Liver (tissue), 3 donors: ENCODE results near the gene TSPAN31.

Experiments
- GABPA ChIP-seq, 2 donors: IDR thresholded peaks in 1 of 2; conservative IDR thresholded peaks in 1 of 2; 2 replicates each; pipeline ENCODE4 v1.6.1; 2016; ENCODE audit warnings: antibody characterized with exemption in 2 of 2, mild to moderate bottlenecking in 1 of 2, moderate library complexity in 1 of 2
- RAD21 ChIP-seq, 2 donors: IDR thresholded peaks; 2 replicates each; pipeline ENCODE4 v1.6.1; 2016; ENCODE audit warnings: antibody characterized with exemption in 2 of 2, mild to moderate bottlenecking in 2 of 2
- SP1 ChIP-seq: IDR thresholded peaks from 2 replicates; pipeline ENCODE4 v1.6.1; 2018; ENCODE audit warnings: antibody characterized with exemption, mild to moderate bottlenecking
- TAF1 ChIP-seq: conservative IDR thresholded peaks from 2 replicates; pipeline ENCODE4 v1.6.1; 2016; ENCODE audit warnings: antibody characterized with exemption, mild to moderate bottlenecking
- TF ChIP-seq, protein P1 (sequence below): fragments of 150-350 bp; IDR thresholded peaks from 2 replicates; pipeline ENCODE4 v1.5.1; 2017; ENCODE audit warnings: improper control_type of control experiment, low read depth, low read length; ENCODE audit not compliant: missing input control
- TF ChIP-seq, protein P2 (sequence below): IDR thresholded peaks from 2 replicates; pipeline ENCODE4 v1.6.1; 2016; ENCODE audit warnings: antibody characterized with exemption
- TF ChIP-seq, protein P3 (sequence below): IDR thresholded peaks from 2 replicates; pipeline ENCODE4 v1.6.1; 2016; ENCODE audit warnings: antibody characterized with exemption, mild to moderate bottlenecking
- TF ChIP-seq, protein P4 (sequence below): IDR thresholded peaks from 2 replicates; pipeline ENCODE4 v1.6.1; 2016; ENCODE audit warnings: antibody characterized with exemption
- donor health status: healthy.
- donor health status: healthy.

DNA sequence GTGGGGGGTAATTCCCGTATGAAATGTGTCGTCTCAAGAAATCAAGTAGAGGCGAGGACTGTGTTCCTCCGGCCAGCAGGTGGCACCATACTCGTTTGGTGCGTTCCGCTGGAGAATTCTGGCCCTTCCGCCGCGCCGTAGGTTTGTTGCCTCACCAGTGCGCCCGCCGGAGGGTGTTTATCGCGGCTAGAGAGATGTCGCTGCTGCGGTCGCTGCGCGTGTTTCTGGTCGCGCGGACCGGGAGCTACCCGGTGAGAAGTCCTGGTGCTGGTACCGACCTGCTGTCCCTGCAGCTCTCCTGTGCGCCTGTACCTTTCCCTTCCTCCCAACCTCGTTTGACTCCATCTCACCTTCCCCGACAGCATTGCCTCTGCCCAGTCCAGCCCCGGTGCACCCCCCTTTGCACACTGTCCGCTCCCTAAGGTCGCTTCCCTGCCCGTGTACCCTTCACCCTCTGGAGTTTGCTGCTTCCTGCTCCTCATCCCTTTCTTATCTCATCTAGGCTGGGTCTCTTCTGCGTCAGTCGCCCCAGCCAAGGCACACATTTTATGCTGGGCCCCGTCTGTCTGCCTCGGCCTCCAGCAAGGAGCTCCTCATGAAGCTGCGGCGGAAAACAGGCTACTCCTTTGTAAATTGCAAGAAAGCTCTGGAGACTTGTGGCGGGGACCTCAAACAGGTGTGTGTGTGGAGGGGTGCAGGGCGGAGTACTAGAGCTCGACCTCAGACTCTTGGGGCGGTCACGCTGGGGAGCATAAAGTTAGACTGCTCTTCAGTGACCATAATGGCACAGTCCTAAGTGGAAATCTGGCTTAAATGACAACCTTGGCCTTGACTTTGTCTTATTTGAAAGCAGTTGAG is 38.0 kb downstream of the TSPAN31 start, which contains the start of gene TSFM:
- TF ChIP-seq, protein P1, sequence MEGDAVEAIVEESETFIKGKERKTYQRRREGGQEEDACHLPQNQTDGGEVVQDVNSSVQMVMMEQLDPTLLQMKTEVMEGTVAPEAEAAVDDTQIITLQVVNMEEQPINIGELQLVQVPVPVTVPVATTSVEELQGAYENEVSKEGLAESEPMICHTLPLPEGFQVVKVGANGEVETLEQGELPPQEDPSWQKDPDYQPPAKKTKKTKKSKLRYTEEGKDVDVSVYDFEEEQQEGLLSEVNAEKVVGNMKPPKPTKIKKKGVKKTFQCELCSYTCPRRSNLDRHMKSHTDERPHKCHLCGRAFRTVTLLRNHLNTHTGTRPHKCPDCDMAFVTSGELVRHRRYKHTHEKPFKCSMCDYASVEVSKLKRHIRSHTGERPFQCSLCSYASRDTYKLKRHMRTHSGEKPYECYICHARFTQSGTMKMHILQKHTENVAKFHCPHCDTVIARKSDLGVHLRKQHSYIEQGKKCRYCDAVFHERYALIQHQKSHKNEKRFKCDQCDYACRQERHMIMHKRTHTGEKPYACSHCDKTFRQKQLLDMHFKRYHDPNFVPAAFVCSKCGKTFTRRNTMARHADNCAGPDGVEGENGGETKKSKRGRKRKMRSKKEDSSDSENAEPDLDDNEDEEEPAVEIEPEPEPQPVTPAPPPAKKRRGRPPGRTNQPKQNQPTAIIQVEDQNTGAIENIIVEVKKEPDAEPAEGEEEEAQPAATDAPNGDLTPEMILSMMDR: peak; percentile 95
- TF ChIP-seq, protein P2, sequence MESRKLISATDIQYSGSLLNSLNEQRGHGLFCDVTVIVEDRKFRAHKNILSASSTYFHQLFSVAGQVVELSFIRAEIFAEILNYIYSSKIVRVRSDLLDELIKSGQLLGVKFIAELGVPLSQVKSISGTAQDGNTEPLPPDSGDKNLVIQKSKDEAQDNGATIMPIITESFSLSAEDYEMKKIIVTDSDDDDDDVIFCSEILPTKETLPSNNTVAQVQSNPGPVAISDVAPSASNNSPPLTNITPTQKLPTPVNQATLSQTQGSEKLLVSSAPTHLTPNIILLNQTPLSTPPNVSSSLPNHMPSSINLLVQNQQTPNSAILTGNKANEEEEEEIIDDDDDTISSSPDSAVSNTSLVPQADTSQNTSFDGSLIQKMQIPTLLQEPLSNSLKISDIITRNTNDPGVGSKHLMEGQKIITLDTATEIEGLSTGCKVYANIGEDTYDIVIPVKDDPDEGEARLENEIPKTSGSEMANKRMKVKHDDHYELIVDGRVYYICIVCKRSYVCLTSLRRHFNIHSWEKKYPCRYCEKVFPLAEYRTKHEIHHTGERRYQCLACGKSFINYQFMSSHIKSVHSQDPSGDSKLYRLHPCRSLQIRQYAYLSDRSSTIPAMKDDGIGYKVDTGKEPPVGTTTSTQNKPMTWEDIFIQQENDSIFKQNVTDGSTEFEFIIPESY: peak; percentile 97
- TF ChIP-seq, protein P3, sequence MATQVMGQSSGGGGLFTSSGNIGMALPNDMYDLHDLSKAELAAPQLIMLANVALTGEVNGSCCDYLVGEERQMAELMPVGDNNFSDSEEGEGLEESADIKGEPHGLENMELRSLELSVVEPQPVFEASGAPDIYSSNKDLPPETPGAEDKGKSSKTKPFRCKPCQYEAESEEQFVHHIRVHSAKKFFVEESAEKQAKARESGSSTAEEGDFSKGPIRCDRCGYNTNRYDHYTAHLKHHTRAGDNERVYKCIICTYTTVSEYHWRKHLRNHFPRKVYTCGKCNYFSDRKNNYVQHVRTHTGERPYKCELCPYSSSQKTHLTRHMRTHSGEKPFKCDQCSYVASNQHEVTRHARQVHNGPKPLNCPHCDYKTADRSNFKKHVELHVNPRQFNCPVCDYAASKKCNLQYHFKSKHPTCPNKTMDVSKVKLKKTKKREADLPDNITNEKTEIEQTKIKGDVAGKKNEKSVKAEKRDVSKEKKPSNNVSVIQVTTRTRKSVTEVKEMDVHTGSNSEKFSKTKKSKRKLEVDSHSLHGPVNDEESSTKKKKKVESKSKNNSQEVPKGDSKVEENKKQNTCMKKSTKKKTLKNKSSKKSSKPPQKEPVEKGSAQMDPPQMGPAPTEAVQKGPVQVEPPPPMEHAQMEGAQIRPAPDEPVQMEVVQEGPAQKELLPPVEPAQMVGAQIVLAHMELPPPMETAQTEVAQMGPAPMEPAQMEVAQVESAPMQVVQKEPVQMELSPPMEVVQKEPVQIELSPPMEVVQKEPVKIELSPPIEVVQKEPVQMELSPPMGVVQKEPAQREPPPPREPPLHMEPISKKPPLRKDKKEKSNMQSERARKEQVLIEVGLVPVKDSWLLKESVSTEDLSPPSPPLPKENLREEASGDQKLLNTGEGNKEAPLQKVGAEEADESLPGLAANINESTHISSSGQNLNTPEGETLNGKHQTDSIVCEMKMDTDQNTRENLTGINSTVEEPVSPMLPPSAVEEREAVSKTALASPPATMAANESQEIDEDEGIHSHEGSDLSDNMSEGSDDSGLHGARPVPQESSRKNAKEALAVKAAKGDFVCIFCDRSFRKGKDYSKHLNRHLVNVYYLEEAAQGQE: peak; percentile 70
- TF ChIP-seq TAF1 (no peak), RAD21 (IDR thresholded peaks at IDR 0.05) (peak; percentile 77 to 81), GABPA (IDR thresholded peaks at IDR 0.05 in 1 of 2, conservative IDR thresholded peaks at IDR 0.05 in 1 of 2) (peak in 1 of 2 donors; percentile 83), SP1 (peak; percentile 44)
- TF ChIP-seq, protein P4, sequence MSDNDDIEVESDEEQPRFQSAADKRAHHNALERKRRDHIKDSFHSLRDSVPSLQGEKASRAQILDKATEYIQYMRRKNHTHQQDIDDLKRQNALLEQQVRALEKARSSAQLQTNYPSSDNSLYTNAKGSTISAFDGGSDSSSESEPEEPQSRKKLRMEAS: peak; percentile 95
